OCI-LY1 (cell line): ENCODE measurements around the gene PLS3.

Source experiments
- H2AFZ ChIP-seq: fragments of 200-600 bp; sonication (generic), shearing (Covaris generic); 2 replicates; pipeline ENCODE4 v1.6.0; 2014; ENCODE audit warnings: antibody characterized with exemption, mild to moderate bottlenecking, low read length
- H3F3A ChIP-seq: fragments of 200-600 bp; sonication (generic), shearing (Covaris generic); 2 replicates; pipeline ENCODE4 v1.6.0; 2014; ENCODE audit warnings: mild to moderate bottlenecking, antibody characterized with exemption, low read length, moderate library complexity; ENCODE audit not compliant: insufficient read depth
- H3K27ac ChIP-seq: fragments of 200-600 bp; sonication (generic); 2 replicates; pipeline ENCODE4 v1.5.1; 2014; ENCODE audit warnings: low read length, mixed run types, mild to moderate bottlenecking, low read depth; ENCODE audit not compliant: poor library complexity, severe bottlenecking
- H3K27me3 ChIP-seq: fragments of 200-600 bp; sonication (generic); 2 replicates; pipeline ENCODE4 v1.6.0; 2014; ENCODE audit warnings: antibody characterized with exemption, mild to moderate bottlenecking, low read length, moderate library complexity; ENCODE audit not compliant: insufficient read depth
- H3K36me3 ChIP-seq: fragments of 200-600 bp; sonication (generic); 2 replicates; pipeline ENCODE4 v1.6.1; 2014; ENCODE audit warnings: mild to moderate bottlenecking, antibody characterized with exemption, low read length, moderate library complexity, mixed read lengths; ENCODE audit not compliant: insufficient read depth
- H3K4me1 ChIP-seq: fragments of 200-600 bp; sonication (generic); 2 replicates; pipeline ENCODE4 v1.5.1; 2014; ENCODE audit warnings: mild to moderate bottlenecking, low read length, moderate library complexity; ENCODE audit not compliant: insufficient read depth, severe bottlenecking
- H3K4me2 ChIP-seq: fragments of 200-600 bp; sonication (generic), shearing (Covaris generic); 2 replicates; pipeline ENCODE4 v1.6.1; 2014; ENCODE audit warnings: low read length
- H3K4me3 ChIP-seq: fragments of 200-600 bp; sonication (generic); 2 replicates; pipeline ENCODE4 v1.5.1; 2014; ENCODE audit warnings: low read length, low read depth, mild to moderate bottlenecking, mixed read lengths; ENCODE audit not compliant: poor library complexity, severe bottlenecking
- H3K79me2 ChIP-seq: fragments of 200-600 bp; shearing (Covaris generic); 2 replicates; pipeline ENCODE4 v1.6.1; 2016; ENCODE audit warnings: mixed run types, low read length, mixed read lengths; ENCODE audit not compliant: insufficient read depth
- H3K9ac ChIP-seq: fragments of 200-600 bp; sonication (generic), shearing (Covaris generic); 2 replicates; pipeline ENCODE4 v1.6.1; 2014; ENCODE audit warnings: mild to moderate bottlenecking, low read length, mixed read lengths
- H3K9me2 ChIP-seq: fragments of 200-600 bp; sonication (generic), shearing (Covaris generic); 2 replicates; pipeline ENCODE4 v1.6.1; 2014; ENCODE audit warnings: low read depth, mild to moderate bottlenecking, low read length, mixed read lengths
- H3K9me3 ChIP-seq: fragments of 200-600 bp; shearing (Covaris generic); 2 replicates; pipeline ENCODE4 v1.6.1; 2014; ENCODE audit warnings: low read length, mixed read lengths
- H4K20me1 ChIP-seq: fragments of 200-600 bp; sonication (generic), shearing (Covaris generic); 2 replicates; pipeline ENCODE4 v1.6.0; 2016; ENCODE audit warnings: mild to moderate bottlenecking, low read length; ENCODE audit not compliant: insufficient read depth
- EZH2 ChIP-seq: fragments of 200-600 bp; sonication (generic), shearing (Covaris generic); IDR thresholded peaks from 2 replicates; pipeline ENCODE4 v1.8.0; 2017; ENCODE audit warnings: borderline replicate concordance, mixed run types, mild to moderate bottlenecking, antibody characterized with exemption, low read length, moderate library complexity, mixed read lengths
- TF ChIP-seq, protein P1 (sequence below): fragments of 200-600 bp; sonication (generic), shearing (Covaris generic); IDR thresholded peaks from 2 replicates; pipeline ENCODE4 v1.5.1; 2017; ENCODE audit warnings: mild to moderate bottlenecking, antibody characterized with exemption, low read length, moderate library complexity, mixed read lengths

The PLS3 gene

GRCh38 chrX:115563633-115564162, 2.7 kb downstream of the PLS3 start:
- TF ChIP-seq, protein P1, sequence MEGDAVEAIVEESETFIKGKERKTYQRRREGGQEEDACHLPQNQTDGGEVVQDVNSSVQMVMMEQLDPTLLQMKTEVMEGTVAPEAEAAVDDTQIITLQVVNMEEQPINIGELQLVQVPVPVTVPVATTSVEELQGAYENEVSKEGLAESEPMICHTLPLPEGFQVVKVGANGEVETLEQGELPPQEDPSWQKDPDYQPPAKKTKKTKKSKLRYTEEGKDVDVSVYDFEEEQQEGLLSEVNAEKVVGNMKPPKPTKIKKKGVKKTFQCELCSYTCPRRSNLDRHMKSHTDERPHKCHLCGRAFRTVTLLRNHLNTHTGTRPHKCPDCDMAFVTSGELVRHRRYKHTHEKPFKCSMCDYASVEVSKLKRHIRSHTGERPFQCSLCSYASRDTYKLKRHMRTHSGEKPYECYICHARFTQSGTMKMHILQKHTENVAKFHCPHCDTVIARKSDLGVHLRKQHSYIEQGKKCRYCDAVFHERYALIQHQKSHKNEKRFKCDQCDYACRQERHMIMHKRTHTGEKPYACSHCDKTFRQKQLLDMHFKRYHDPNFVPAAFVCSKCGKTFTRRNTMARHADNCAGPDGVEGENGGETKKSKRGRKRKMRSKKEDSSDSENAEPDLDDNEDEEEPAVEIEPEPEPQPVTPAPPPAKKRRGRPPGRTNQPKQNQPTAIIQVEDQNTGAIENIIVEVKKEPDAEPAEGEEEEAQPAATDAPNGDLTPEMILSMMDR = no peak
- no peak for TF ChIP-seq EZH2
- Histone ChIP-seq H3K9ac (no peak overlapping the region), H3K4me3 (no peak overlapping the region), H3K4me2 (no peak overlapping the region), H3K27me3 (no peaks in the 10 kb centered on the region), H2AFZ (no peak overlapping the region), H3K36me3 (no peaks in the 10 kb centered on the region), H3F3A (no peaks in the 10 kb centered on the region), H3K79me2 (no peaks in the 10 kb centered on the region), H3K27ac (no peak overlapping the region), H3K4me1 (no peaks in the 10 kb centered on the region), H3K9me2 (no peaks in the 10 kb centered on the region), H3K9me3 (no peaks in the 10 kb centered on the region), H4K20me1 (no peaks in the 10 kb centered on the region)

GRCh38 chrX:115564243-115564642, 3.3 kb downstream of the PLS3 start:
- H3K4me2 ChIP-seq = no peak overlapping the region
- no peaks in the 10 kb centered on the region for H3K27me3 ChIP-seq
- H3K9me2 ChIP-seq = no peaks in the 10 kb centered on the region
- no peaks in the 10 kb centered on the region for H3F3A ChIP-seq
- no peaks in the 10 kb centered on the region for H3K9me3 ChIP-seq
- no peak for TF ChIP-seq EZH2
- TF ChIP-seq, protein P1 = no peak
- no peaks in the 10 kb centered on the region for H3K79me2 ChIP-seq
- no peaks in the 10 kb centered on the region for H3K4me1 ChIP-seq
- H3K9ac ChIP-seq = no peak overlapping the region
- no peaks in the 10 kb centered on the region for H3K36me3 ChIP-seq
- H3K27ac ChIP-seq = no peak overlapping the region
- H4K20me1 ChIP-seq = no peaks in the 10 kb centered on the region
- H2AFZ ChIP-seq = no peak overlapping the region
- H3K4me3 ChIP-seq = no peak overlapping the region

DNA sequence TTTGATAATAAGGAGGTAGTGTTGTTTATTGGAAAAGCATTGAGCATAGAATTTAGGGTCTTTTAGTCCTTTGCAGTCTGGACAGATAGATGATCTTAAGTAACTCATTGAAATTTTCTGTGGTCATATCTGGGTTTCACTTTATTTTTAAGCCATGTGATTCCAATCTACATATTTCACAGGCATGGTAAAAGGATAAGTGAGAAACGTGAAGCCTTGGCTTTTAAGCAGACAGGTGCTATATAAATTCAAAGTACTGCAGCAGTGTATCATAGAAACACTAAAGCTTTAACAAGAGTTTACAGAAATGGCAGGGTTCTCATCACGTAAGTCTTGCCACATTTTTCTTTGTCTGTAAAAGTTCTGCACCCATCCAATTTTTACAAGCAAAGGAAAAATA, 4.9 kb downstream of the PLS3 start:
- no peak overlapping the region for H3K9ac ChIP-seq
- no peaks in the 10 kb centered on the region for H3K4me1 ChIP-seq
- H3K9me2 ChIP-seq = no peaks in the 10 kb centered on the region
- no peaks in the 10 kb centered on the region for H3F3A ChIP-seq
- no peaks in the 10 kb centered on the region for H3K27me3 ChIP-seq
- no peak overlapping the region for H3K4me3 ChIP-seq
- H3K27ac ChIP-seq = no peak overlapping the region
- no peaks in the 10 kb centered on the region for H3K36me3 ChIP-seq
- no peaks in the 10 kb centered on the region for H3K79me2 ChIP-seq
- TF ChIP-seq EZH2 = no peak
- TF ChIP-seq, protein P1 = no peak
- no peak overlapping the region for H3K4me2 ChIP-seq
- H3K9me3 ChIP-seq = no peaks in the 10 kb centered on the region
- no peak overlapping the region for H2AFZ ChIP-seq
- H4K20me1 ChIP-seq = no peaks in the 10 kb centered on the region
